H7 (cell line): ENCODE data around the gene RBM23. TPM values are rescaled to one million over a fixed set of nuclear protein-coding genes. Genes with fewer than 3 reads are reported as not detected.

Experiments
- DNase-seq: peaks from one replicate; pipeline ENCODE4 v3.0.0; 2012
- H3K27me3 ChIP-seq: 2 replicates; pipeline ENCODE4 v1.6.0; 2011; ENCODE audit warnings: mild to moderate bottlenecking, low read length; ENCODE audit not compliant: control insufficient read depth, insufficient read depth
- H3K36me3 ChIP-seq: replicated peaks from 2 replicates; pipeline ENCODE4 v1.5.1; 2011; ENCODE audit warnings: low read length; ENCODE audit not compliant: control insufficient read depth, insufficient read depth
- H3K4me3 ChIP-seq: 2 replicates; pipeline ENCODE4 v1.5.1; 2011; ENCODE audit warnings: low read depth, mild to moderate bottlenecking, control low read depth, low read length, moderate library complexity; ENCODE audit not compliant: insufficient read depth
- total RNA-seq: library from RNA; depleted of rRNA; stranded (reverse); fragments of >200 nt; shearing (Covaris generic); gene quantifications from 2 replicates; pipeline ENCODE4 v1.2.3, GENCODE V29; 2014

Gene RBM23
- total RNA-seq, 1 experiment from 2014 or later, result 45.0 TPM

GRCh38 chr14:22901799-22902198 lies 17.1 kb downstream of the RBM23 start:
- peaks cover 35% of the 10 kb centered on the region for H3K36me3 ChIP-seq

GRCh38 chr14:22900081-22900799 lies 18.7 kb downstream of the RBM23 start:
- peak; percentile 83 for DNase-seq
- peaks cover 26% of the 10 kb centered on the region for H3K36me3 ChIP-seq
- H3K27me3 ChIP-seq, result peaks cover 33% of the 10 kb centered on the region
- no peak overlapping the region for H3K4me3 ChIP-seq

More at GRCh38 chr14:22901799-22902198, 17.1 kb downstream of the RBM23 start:
- Histone ChIP-seq H3K4me3 (no peak overlapping the region), H3K27me3 (peaks cover 19% of the 10 kb centered on the region)
- DNase-seq, result no peak

DNA sequence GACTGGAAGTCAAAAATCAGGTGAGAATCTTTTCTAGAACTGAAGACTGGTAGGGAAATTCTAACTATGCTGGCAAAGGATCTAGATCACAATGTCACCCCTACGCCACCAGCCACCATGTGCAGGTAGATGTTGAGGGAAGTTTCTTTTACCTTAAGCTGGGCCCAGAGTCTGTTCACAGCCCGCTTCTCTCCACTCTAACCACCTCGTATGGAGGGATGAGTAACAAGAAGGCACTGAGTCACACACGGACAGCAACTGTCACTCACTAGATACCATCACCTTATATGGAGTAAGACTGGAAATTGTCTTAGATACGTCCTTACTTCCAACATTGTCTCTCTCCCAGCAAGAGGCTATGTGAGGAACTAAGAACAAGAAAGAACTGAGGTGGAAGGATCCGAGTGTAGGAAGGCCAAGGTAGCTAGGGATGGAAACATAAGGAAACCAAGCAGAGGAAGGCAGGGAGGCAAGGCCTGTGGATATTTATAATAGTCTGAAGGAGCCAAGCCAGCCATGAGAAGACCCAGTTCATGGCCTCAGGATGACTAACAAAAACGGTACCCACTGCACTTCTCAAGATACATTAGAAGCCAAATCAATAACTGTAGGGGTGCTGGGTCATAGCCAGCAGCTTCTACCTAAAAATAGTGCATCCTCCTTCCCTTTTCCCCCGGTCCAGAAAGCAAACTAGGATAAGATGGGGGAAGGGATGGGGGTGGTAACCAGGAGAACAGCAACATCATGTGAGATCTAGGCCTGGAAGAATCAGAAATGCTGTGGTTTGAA lies 20.5 kb downstream of the RBM23 start:
- no peak for DNase-seq
- H3K27me3 ChIP-seq, result peaks cover 33% of the 10 kb centered on the region

GRCh38 chr14:22897357-22897756 lies 21.6 kb downstream of the RBM23 start:
- Histone ChIP-seq H3K4me3 (no peak overlapping the region), H3K36me3 (peaks cover 10% of the 10 kb centered on the region), H3K27me3 (peaks cover 33% of the 10 kb centered on the region)
- no peak for DNase-seq

More for the DNA sequence above, 20.5 kb downstream of the RBM23 start:
- Histone ChIP-seq H3K36me3 (peaks cover 16% of the 10 kb centered on the region), H3K4me3 (no peak overlapping the region)

GRCh38 chr14:22896760-22897159 lies 22.2 kb downstream of the RBM23 start:
- peaks cover 10% of the 10 kb centered on the region for H3K36me3 ChIP-seq
- DNase-seq, result peak; percentile 42
- H3K4me3 ChIP-seq, result no peak overlapping the region
- peaks cover 33% of the 10 kb centered on the region for H3K27me3 ChIP-seq

DNA sequence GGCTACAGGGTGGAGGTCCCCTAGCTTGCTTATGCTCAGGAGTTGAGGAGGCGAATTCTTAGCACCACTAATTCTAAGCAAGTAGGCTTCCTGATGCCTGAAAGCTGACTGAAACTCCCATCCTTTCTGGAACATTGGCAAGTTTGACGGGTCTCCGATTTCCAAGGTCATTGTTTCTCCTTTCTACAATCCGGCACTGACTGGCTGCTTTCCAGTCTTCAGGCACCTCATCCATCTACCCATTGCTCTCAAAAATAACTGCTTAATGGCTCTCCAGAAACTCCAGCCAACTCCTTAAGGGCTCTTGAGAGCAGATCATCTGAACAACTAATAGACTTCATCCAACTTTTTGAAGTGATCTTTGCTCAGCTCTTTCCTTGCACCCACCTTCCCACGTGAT lies 22.6 kb downstream of the RBM23 start:
- DNase-seq, result no peak
- Histone ChIP-seq H3K36me3 (peaks cover 7% of the 10 kb centered on the region), H3K4me3 (no peak overlapping the region), H3K27me3 (peaks cover 33% of the 10 kb centered on the region)

- H3K27me3 ChIP-seq, result peaks cover 33% of the 10 kb centered on the region
- H3K36me3 ChIP-seq, result no peaks in the 10 kb centered on the region
- no peak for DNase-seq
- no peak overlapping the region for H3K4me3 ChIP-seq
These were observed 23.5 kb downstream of the RBM23 start for GRCh38 chr14:22895402-22895801.

- Histone ChIP-seq H3K36me3 (no peaks in the 10 kb centered on the region), H3K4me3 (no peak overlapping the region), H3K27me3 (peaks cover 32% of the 10 kb centered on the region)
- DNase-seq, result no peak
These were observed 25.2 kb downstream of the RBM23 start for GRCh38 chr14:22893706-22894105.

GRCh38 chr14:22892488-22892887 lies 26.5 kb downstream of the RBM23 start:
- no peak for DNase-seq
- H3K27me3 ChIP-seq, result peaks cover 20% of the 10 kb centered on the region
- no peaks in the 10 kb centered on the region for H3K36me3 ChIP-seq
- H3K4me3 ChIP-seq, result no peak overlapping the region

DNA sequence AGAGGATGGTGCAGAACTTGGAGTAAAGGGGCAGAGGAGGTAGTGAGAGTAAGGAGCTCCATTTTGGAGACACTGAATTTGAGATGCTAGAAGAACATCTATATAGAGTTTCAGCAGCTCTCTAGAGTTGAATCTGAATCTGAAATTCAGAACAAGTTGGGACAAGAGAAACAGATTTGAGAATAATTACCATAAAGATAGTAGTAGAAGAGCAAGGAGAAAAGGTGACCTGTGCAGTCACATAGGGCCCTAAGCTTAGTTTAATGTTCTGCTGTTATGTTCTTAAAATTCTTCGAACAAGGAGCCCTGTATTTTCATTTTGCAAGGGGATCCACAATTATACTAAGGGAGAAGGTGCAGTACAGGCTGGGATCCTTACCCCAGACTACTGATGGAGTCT lies 28.5 kb downstream of the RBM23 start:
- Histone ChIP-seq H3K4me3 (no peak overlapping the region), H3K36me3 (no peaks in the 10 kb centered on the region), H3K27me3 (peaks cover 10% of the 10 kb centered on the region)
- no peak for DNase-seq

DNA sequence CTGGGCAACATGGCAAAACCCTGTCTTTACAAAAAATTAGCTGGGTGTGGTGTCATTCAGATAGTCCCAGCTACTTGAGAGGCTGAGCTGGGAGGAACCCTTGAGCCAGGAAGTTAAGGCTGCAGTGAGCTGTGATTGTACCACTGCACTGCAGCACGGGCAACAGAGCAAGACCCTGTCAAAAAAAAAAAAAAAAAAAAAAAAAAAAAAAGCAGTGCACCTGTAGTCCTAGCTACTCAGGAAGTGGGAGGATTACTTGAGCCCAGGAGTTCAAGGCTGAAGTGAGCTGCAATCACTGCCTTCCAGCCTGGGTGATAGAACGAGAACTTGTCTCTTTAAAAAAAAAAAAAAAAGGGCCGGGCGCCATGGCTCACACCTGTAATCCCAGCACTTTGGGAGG lies 30.3 kb downstream of the RBM23 start:
- Histone ChIP-seq H3K27me3 (peaks cover 22% of the 10 kb centered on the region), H3K36me3 (no peaks in the 10 kb centered on the region), H3K4me3 (no peak overlapping the region)
- no peak for DNase-seq

GRCh38 chr14:22887990-22888378 lies 31.0 kb downstream of the RBM23 start:
- no peak overlapping the region for H3K4me3 ChIP-seq

GRCh38 chr14:22887260-22887989 lies 31.5 kb downstream of the RBM23 start:
- no peaks in the 10 kb centered on the region for H3K36me3 ChIP-seq
- peaks cover 26% of the 10 kb centered on the region for H3K27me3 ChIP-seq
- peak; percentile 89 for DNase-seq
- H3K4me3 ChIP-seq, result peak overlapping the region; percentile 73

More at GRCh38 chr14:22887990-22888378, 31.0 kb downstream of the RBM23 start:
- DNase-seq, result no peak
- H3K36me3 ChIP-seq, result no peaks in the 10 kb centered on the region
- peaks cover 26% of the 10 kb centered on the region for H3K27me3 ChIP-seq

GRCh38 chr14:22886500-22887259 lies 32.3 kb downstream of the RBM23 start:
- Histone ChIP-seq H3K4me3 (peak overlapping the region; percentile 73), H3K27me3 (peaks cover 26% of the 10 kb centered on the region), H3K36me3 (no peaks in the 10 kb centered on the region)
- peak; percentile 94 for DNase-seq
